Calu3 (cell line): ENCODE measurements around the gene TUBB4A. TPM values are rescaled to one million over a fixed set of nuclear protein-coding genes. Genes with fewer than 3 reads are reported as not detected.

Experiments used
- BruUV-seq: library from RNA; stranded (reverse); fragments of 400-500 nt; replicated peaks from 2 replicates; lab custom pipeline; 2021; lab: Mats Ljungman, UMichigan
- CTCF ChIA-PET: fragments of 300-600 bp; sonication (Branson Sonifier 250); formaldehyde crosslinking; loops from one replicate; lab custom pipeline; 2022; ENCODE audit warnings: antibody characterized with exemption; lab: Charles Lee
- DNase-seq: peaks from one replicate; pipeline ENCODE4 v3.0.0; 2022
- H3K27ac Mint-ChIP-seq: one replicate; pipeline ENCODE4 v1.8.0; 2022; ENCODE audit warnings: mixed read lengths; ENCODE audit not compliant: unreplicated experiment
- H3K27me3 Mint-ChIP-seq: one replicate; pipeline ENCODE4 v1.8.0; 2022; ENCODE audit warnings: mixed read lengths; ENCODE audit not compliant: unreplicated experiment
- H3K36me3 Mint-ChIP-seq: one replicate; pipeline ENCODE4 v1.8.0; 2022; ENCODE audit warnings: mild to moderate bottlenecking, moderate library complexity, mixed read lengths; ENCODE audit not compliant: insufficient read depth, unreplicated experiment
- H3K4me1 Mint-ChIP-seq: one replicate; pipeline ENCODE4 v1.8.0; 2022; ENCODE audit warnings: mild to moderate bottlenecking, low read depth, mixed read lengths; ENCODE audit not compliant: unreplicated experiment
- H3K4me3 Mint-ChIP-seq: one replicate; pipeline ENCODE4 v1.8.0; 2022; ENCODE audit warnings: mild to moderate bottlenecking, low read depth, moderate library complexity, mixed read lengths; ENCODE audit not compliant: unreplicated experiment
- H3K9me3 Mint-ChIP-seq: one replicate; pipeline ENCODE4 v1.8.0; 2022; ENCODE audit warnings: low read depth, mixed read lengths; ENCODE audit not compliant: unreplicated experiment
- CTCF ChIP-seq: fragments of 200-600 bp; IDR thresholded peaks from one replicate; pipeline ENCODE4 v1.8.0; 2022; ENCODE audit warnings: antibody characterized with exemption; ENCODE audit not compliant: unreplicated experiment
- intact Hi-C: fragments of 100-400 bp; cut with micrococcal nuclease; formaldehyde crosslinking; loops from one replicate; pipeline ENCODE4 v1.10.0; 2022; ENCODE audit not compliant: unreplicated experiment
- total RNA-seq: library from RNA; stranded (reverse); gene quantifications from 2 replicates; pipeline ENCODE4 v1.2.3, GENCODE V29; 2022

The TUBB4A gene
- total RNA-seq, 1 experiment from 2014 or later = 1.4 TPM

- no peak overlapping the region for H3K4me3 Mint-ChIP-seq
- CTCF ChIA-PET = interaction anchor here (0.6 kb wide), 1 partner anchor 277 kb away, joined by 3 read pairs; no protein-coding TSS in a partner anchor
- BruUV-seq = no TSS peak
- H3K9me3 Mint-ChIP-seq = no peaks in the 10 kb centered on the region
- H3K27ac Mint-ChIP-seq = no peak overlapping the region
- DNase-seq = no peak
- TF ChIP-seq CTCF = no peak
- H3K36me3 Mint-ChIP-seq = peaks cover 24% of the 10 kb centered on the region
- H3K27me3 Mint-ChIP-seq = no peaks in the 10 kb centered on the region
- intact Hi-C loops = no loop called here
- no peaks in the 10 kb centered on the region for H3K4me1 Mint-ChIP-seq
Measured at GRCh38 chr19:6451583-6452222, 50.4 kb downstream of the TUBB4A start.

GRCh38 chr19:6450166-6450565 is 51.9 kb downstream of the TUBB4A start:
- TF ChIP-seq CTCF = no peak
- CTCF ChIA-PET = no interaction called here
- no TSS peak for BruUV-seq

GRCh38 chr19:6448045-6448444 is 54.1 kb downstream of the TUBB4A start:
- no peak for DNase-seq
- intact Hi-C loops = no loop called here

More at GRCh38 chr19:6450166-6450565, 51.9 kb downstream of the TUBB4A start:
- no peak for DNase-seq
- Mint-ChIP-seq H3K27me3 (no peaks in the 10 kb centered on the region), H3K36me3 (peaks cover 18% of the 10 kb centered on the region), H3K4me3 (no peak overlapping the region), H3K4me1 (no peaks in the 10 kb centered on the region), H3K9me3 (no peaks in the 10 kb centered on the region), H3K27ac (no peak overlapping the region)
- intact Hi-C loops = no loop called here

GRCh38 chr19:6446452-6446851 is 55.7 kb downstream of the TUBB4A start:
- Mint-ChIP-seq H3K9me3 (no peaks in the 10 kb centered on the region), H3K27me3 (no peaks in the 10 kb centered on the region), H3K4me3 (no peak overlapping the region), H3K36me3 (peaks cover 9% of the 10 kb centered on the region), H3K4me1 (no peaks in the 10 kb centered on the region), H3K27ac (no peak overlapping the region)
- CTCF ChIA-PET = no interaction called here
- TF ChIP-seq CTCF = no peak
- intact Hi-C loops = no loop called here
- DNase-seq = no peak
- BruUV-seq = no TSS peak

More at GRCh38 chr19:6448045-6448444, 54.1 kb downstream of the TUBB4A start:
- Mint-ChIP-seq H3K36me3 (peaks cover 16% of the 10 kb centered on the region), H3K4me1 (no peaks in the 10 kb centered on the region), H3K9me3 (no peaks in the 10 kb centered on the region), H3K27me3 (no peaks in the 10 kb centered on the region), H3K4me3 (no peak overlapping the region), H3K27ac (no peak overlapping the region)
- no TSS peak for BruUV-seq
- CTCF ChIA-PET = no interaction called here
- TF ChIP-seq CTCF = no peak

Other genes starting within 250 kb of the TUBB4A start
- gene MLLT1, start 222.3 kb downstream of the TUBB4A start, total RNA-seq = 45.8 and 49.8 TPM in 2 replicates
- gene ACER1, start 168.7 kb downstream of the TUBB4A start, total RNA-seq = not detected in 2 replicates
- gene CLPP, start 140.8 kb downstream of the TUBB4A start, total RNA-seq = 50.4 and 53.4 TPM in 2 replicates
- gene ALKBH7, start 129.5 kb downstream of the TUBB4A start, total RNA-seq = 25.9 and 27.2 TPM in 2 replicates
- 1.7 and 2.4 TPM in 2 replicates for gene PSPN, start 126.4 kb downstream of the TUBB4A start, total RNA-seq
- gene GTF2F1, start 109.1 kb downstream of the TUBB4A start, total RNA-seq = 39.2 and 40.9 TPM in 2 replicates
- gene KHSRP, start 77.5 kb downstream of the TUBB4A start, total RNA-seq = 297 and 307 TPM in 2 replicates
- 1.4 and 2.9 TPM in 2 replicates for gene SLC25A41, start 68.5 kb downstream of the TUBB4A start, total RNA-seq
- 67.6 and 78.7 TPM in 2 replicates for gene SLC25A23, start 42.5 kb downstream of the TUBB4A start, total RNA-seq
- 45.6 and 47.6 TPM in 2 replicates for gene CRB3, start 38.0 kb downstream of the TUBB4A start, total RNA-seq
- not detected in 2 replicates for gene DENND1C, start 20.5 kb downstream of the TUBB4A start, total RNA-seq
- 0.92 and 1.6 TPM in 2 replicates for gene TNFSF9, start 28.7 kb upstream of the TUBB4A start, total RNA-seq
- gene CD70, start 88.8 kb upstream of the TUBB4A start, total RNA-seq = 0.68 TPM in 1 of 2 replicates, not detected in the other
- 4.3 TPM in 2 replicates for gene TNFSF14, start 167.9 kb upstream of the TUBB4A start, total RNA-seq
- 517 and 658 TPM in 2 replicates for gene C3, start 218.3 kb upstream of the TUBB4A start, total RNA-seq
- gene GPR108, start 235.3 kb upstream of the TUBB4A start, total RNA-seq = 67.7 and 69.0 TPM in 2 replicates
- 86.0 and 95.8 TPM in 2 replicates for gene TRIP10, start 237.4 kb upstream of the TUBB4A start, total RNA-seq